Inferior parietal cortex (tissue), 1 donor: Measurements from ENCODE around the gene RASSF5.

Experiments used
- DNase-seq: peaks from one replicate; pipeline ENCODE4 v3.0.0-alpha.2; 2016; ENCODE audit errors: extremely low spot score

The RASSF5 gene

DNA sequence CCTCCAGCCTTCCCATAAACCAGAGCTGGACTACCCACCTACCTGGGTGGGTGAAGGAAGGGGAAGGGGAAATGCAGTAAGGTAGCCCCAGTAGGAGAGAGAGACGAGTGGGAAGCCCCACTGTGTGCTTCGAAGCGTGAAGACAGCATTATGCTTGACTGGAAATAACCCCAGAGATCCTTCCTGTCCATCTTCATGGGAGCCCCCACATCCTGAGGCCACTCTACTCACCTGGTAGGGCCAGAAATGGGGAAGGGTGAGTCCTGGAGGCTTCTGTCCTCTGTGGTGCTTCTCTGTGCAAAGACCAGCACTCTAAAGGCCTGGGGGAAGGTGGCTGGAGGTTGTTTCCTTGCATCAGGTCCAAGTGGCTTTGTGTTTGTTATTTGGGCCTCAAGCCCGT, 10.0 kb upstream of the RASSF5 start:
- no peak for DNase-seq

DNA sequence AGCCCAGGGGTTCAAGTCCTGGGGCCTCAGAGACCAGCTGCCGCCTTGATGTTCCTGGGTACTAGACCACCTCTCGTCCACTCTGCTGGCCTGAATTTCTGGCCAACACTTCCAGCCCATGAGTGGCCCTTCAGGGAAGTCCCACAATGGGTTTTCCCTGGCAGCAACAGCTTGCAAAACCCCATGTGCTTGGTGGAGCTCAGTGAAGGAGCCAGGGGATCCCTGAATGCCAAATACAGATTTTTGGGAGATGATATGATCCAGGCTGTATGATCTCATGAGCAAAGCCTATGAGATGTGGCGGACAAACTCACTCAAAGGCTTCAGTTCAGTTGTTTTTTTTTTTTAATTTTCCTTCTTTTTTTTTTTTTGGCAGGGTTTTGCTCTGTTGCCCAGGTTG, 9.6 kb upstream of the RASSF5 start:
- no peak for DNase-seq

DNA sequence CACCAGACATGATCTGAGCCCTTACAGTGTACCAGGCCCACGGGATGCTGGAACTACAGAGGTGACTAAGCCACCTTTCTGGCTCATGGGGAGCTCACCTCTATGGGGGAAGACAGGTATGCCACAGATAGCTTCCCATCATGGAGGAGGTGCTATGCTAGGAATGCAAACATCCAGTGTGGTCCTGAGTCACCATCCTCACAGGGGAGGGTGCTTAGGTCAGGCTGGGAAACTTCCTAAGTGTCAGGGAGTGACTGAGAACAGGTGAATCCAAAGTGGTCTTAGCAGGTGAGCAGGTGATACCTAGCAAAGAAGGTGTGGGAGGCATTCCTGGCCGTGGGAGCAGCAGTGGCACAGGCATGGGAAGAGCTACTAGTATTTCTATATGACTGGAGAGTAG, 8.6 kb upstream of the RASSF5 start:
- DNase-seq = no peak

DNA sequence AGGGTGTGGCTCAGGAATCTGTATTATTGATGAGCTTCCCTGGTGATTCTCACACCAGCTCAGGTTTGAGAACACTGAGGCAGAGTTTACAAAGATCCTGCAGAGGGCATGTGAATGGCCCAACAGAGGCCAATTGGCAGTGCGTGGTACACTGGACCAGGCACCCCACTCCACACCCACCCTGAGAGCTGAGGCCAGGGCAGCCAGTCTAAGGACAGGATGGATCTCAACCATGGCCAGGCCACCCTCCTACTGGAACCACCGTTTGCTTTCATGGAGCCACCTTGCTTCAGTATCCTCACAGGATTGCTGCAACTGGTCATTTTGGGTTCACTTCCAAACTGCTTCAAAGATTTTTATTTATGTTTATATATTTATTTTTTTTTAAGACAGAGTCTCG, 7.3 kb upstream of the RASSF5 start:
- no peak for DNase-seq

DNA sequence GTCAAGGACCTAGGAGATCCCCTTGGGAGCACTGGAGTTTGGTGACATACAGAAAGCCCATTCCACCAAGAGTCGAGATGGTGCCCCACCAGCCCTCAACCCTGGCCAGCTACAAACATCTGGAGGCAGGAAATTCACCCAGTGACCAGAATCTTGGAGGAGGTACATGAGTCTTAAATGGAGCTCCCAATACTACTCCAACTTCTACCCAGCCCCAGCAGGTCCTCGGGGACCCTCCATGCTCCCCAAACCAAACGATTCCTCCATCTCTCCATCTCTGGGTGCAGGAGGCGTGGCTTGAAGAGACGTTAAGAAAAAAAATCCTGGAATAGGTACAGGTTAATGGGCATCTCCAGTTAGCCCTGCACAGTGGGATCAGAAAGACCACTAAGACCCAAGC, 5.5 kb upstream of the RASSF5 start:
- no peak for DNase-seq

DNA sequence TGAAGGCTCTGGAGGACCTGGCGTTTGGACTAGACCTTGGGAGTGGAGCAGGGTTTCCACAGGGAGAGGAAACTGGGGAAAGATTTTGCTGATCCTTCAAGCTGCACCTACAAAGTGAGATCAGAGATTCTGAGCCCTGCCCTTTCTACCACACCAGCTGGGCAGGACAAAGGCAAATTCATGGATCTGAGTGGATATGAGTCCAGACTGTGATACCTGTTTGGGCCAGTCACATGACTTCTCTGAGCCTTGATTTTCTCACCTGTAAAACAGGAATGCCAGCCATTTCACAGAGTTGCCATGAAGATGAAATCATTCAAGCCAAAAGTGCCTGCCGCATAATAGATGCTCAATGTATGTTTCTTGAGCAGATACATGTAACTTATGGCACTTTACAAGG, 4.9 kb upstream of the RASSF5 start:
- DNase-seq = no peak

DNA sequence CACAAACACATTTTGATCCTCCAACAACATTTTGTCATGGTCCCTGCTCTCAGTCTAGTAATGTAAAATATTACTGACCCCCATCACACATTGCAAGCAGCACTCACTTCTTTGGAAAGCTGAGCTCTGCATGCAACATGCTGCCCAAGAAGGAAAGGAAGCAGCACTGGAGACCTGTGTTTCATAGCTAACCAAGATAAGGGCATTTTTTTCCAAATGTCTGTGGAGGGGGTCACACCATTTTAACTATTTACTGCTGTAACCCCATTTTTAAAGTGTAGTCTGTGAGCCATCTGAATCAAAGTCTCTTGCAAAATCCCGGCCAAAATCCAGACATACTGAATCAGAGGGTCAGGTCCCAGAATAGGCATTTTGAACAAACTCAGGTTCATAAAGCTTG, 4.5 kb upstream of the RASSF5 start:
- DNase-seq = no peak

DNA sequence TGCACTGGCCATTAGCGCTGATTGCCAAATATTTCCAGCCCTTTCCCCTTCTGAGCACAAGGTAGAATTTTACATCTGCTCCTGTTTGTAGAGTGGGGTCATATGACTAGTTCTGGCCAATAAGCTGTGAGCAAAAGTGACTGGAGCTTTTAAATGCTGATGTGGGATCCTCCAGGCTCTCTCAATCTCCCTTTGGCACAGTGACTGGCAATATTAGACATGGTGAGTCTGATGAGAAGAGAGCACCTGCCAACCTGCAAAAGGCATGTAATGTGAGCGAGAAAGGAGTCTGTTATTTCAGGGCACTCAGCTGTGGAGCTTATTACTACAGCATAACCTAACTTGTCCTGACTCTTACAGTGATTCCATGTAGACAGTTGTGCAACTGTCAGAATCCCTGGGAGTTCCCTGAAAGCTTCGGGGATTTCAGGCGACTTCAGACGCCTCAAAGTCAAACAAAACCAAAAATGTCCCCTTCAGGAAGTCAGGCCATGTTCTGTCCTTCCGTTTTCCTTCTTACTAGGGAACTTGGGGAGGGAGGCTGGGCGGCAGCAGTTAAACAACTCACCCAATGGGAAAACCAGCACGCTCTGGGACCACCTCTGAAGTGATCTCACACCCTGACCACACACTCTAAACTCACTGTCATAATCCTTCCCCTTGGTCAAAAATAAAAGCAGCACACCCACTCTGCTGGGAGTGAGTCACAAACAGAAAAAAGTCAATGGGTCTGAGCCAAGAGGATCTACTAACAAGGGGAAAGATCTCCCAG, 3.6 kb upstream of the RASSF5 start:
- peak; percentile 75 for DNase-seq

DNA sequence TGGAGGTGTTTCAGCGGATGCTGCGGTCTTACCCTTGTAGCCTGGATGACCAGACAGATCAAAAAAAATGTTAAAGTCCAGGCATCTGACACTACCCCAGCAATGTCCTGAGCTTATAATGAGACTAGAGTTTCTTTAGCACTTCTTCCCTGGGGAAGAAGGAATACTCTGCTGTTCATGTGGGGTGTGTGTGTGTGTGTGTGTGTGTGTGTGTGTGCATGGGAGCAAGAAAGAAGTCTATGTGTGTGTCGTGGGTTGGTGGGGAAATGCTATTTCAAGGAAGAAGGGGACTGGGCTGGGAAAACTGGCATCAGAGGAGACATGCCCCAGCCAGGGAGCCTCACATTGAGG, 3.0 kb upstream of the RASSF5 start:
- no peak for DNase-seq

DNA sequence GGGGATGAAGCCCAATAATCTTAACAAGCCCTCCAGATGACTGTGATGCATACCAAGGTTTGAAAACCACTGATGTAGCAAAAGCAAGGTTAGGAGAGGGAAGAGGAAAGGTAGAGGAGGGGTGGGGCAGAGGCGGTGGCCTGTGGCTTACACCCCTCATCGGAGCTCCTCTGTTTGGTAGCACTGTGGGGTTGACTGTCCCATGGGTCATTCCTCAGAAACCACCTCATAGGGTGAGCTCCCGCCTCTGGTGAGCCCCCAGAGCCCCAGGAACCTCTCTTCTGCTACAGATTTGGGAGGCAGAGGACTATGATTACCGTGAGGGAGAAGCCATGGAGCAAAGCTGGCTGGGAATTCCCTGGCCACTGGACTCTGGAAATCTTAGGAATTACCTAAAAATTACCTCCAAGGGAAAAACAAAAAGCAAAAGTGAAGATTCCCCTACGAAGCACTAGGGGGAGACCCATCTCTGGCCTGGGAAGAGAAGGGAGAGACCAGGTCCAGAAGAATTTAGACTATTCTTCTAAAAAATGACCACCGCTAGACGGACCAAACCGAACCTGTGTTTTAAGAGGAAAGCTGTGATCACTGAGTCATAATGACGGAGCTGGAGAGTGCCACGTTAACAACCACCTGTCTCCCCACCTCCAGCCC, 1.5 kb upstream of the RASSF5 start:
- peak; percentile 33 for DNase-seq

DNA sequence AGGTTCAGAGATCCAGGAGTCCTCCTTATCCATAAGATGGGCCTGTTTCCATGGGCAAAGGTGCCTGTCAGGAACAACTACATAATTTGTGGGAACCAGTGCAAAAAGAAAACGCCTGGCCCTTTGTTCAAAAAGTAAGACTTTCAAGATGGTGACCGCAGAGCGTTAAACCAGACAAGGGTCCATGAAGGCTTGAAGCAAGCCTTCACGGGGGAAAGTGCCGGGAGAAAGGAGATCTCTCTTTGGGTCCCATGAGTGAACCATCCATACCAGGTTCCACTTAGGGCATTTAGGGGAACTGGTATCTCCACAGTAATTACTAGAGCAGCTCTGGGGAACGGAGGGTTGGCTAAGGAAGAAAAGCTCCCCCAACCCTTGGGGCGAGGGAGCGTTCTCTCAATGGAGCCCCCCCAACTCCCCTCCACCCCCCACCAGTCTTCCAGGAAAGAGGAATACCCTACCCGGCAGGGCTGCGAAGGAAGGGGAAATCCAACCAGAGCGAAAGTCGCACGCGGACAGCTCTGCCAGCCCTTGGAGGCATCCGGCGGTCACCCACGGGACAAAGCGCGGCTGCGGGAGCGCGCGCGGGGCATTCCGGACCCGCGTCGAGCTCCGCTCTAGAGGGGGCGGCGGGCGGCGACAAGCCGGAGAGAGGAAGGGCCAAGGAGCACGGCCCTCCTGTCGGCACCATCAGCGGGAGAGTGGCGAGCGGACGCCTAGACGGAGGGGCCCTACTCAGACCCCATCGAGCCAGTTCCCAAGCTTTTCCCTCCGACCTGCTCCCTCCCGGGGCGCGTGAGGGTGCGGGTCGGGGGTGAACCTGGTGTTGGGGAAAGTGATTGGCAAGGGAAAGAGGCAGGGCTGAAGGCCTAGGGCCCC, 687 bp upstream of the RASSF5 start:
- DNase-seq = no peak

DNA sequence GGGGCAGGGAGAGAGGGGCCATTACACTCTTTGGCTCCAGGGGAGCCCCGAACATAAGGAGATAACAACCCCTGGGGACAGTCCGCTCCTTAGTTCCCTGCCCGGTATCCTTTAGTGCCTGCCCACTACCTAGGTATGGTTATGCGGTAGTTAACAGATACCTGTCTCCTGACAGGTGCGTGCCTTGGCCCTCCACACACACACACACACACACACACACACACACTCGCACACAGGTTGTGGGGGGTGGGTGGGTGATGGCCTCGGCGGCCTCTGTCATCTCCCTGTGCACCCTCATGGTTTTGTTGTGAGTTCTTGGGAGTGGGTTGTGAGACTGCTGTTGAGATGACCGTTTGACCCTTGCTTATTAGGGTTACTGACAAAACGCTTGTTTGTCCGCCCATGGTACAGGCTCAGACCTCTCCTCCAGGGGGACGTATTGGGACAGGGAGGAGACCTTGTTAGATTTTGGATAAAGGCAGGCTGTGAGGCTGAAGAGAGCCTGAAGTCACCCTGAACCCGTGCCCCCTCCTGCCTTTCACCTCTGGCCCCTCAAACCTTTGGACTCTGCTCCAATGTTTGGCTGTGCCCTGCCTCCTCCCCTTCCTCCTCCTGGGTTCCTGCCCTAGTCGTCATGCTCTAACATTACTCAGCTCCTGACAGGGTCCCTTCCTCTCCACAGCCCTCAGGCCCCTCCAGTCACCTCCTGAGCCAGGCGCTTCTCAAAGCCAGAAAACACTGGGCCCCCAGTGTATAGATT, 979 bp downstream of the RASSF5 start:
- no peak for DNase-seq

DNA sequence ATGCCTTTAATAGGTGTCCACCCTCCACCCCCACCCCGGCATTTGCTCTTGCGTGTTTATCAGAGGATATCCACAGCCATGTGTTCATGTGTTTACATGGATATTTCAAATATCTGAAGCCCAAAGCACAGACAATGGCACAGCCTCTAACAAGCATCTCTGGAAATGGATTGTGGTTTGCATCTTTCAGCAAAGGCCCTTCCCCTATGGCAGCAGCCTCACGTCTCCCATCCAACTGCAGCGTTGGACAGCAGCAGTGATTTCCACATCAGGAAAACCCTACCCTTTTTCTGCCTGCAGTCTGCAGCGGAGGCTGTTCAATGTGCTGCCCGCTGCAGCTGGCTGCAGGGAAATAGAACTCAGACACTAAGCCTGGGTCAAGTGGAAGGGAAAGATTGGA, 1.6 kb downstream of the RASSF5 start:
- DNase-seq = no peak

DNA sequence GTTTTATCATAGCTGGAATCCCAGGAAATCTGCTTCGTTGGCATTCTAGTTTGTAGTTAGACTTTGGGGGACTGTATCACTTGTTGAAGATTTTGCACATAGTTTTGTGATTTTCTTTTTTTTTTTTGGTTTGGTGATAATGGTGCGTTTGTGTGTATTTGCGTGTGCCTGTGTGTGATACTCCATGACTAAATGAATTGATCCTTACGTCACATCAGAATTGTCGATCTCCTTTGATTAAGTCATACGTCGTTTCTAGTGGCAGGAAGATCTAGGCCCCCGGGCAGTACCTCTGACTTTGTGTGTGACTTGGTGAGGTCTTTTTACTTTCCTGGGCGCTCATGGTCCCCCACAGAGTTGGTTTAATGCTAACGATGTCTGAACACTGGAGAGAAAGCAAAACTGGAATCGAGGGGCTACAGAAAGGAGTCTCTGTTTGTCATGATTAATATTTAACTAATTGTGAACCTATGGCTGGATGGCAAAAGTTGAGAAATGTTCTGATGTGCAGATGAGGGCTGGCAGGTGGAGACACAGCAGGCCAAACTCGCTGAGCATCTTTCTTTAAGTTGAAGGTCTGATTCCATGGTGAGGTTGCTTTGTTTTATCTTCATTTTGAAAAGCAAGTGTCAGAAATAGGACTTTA, 2.4 kb downstream of the RASSF5 start:
- DNase-seq = no peak

DNA sequence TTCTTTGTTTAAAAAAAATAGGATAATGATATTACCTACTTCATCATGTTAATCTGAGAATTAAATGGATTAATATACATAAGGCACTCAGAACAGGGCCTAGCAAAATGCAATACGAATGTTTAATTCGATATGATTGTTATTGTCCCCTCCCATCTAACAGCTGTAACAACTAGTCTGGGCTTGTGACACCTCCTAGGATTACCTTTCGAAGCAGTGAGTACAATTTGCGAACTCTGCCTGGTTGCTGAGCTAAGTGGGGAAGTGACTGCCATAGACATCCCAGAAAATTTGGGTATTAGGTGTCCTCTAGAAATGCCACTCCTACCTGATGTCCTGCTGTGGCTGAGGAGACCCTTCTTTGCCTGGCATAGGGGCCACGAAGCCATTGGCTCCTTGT, 3.0 kb downstream of the RASSF5 start:
- DNase-seq = no peak

DNA sequence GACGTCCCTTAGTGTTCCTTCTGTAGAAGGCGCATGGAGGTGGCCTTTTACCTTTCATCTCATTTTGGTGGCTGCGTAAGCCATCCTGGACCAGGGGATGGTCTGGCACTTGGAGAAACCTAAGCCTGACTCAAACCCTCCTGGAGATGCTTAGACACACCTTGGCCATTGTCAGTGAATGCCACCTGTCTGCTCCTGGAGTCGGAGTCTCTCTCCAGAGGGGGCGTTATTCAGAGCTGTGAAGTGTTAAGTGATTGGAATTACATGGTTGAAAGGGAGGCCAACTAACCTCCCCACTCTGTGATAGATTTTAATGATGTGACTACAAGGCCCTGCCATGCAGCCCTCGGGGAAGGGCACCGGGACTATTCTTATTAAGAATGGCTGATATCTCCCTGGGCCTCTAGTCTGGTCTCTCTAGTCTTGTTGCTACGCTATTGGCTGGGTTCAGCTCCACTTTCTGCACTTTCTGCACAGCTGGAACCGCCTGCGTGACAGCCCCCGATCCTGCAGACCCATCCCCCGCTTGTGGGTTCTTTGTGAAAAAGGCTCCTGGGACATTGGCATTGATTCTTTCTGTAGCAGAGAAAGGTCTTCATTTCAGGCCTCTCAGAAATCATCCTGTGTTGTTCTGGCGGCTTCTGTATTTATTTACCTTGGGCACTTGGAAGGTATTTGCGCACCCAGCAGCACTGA, 4.2 kb downstream of the RASSF5 start:
- no peak for DNase-seq

DNA sequence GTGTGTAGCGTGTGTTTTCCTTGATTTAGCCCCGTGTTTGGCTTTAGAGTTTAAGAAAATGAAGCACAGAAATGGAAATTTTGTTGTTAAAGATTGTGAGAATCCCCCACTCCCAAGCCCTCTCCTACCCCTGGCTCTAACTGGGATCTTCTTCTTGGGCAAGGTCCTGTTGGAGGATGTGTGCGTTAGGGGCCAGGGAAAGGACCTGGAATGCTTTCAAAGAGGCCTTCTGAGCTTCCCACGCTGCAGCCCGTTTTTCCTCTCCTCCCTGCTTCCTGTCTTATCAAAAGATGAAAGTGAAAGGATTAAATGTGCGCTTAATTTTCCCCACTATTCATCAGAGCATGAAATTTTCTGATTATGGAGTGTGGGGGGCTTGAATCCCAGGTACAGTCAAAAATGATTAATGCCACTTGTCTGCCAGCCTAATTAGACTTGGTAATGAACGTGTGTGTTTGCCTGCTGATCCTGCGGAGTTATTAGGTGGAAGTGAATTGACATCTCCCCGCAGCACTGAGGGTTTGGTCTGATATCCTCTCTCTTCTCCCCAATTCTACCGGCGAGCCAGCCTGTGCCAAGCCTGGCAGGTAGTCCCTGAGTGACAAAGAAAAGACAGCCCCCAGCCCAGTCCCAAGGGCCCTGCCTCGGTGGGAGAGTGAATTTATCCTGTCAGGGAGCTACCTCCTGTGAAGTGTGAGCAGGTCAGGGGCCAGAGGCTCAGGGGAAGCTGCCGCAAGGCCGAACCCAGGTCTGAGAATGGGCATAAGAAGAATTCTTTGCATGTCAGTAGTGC, 4.9 kb downstream of the RASSF5 start:
- no peak for DNase-seq

DNA sequence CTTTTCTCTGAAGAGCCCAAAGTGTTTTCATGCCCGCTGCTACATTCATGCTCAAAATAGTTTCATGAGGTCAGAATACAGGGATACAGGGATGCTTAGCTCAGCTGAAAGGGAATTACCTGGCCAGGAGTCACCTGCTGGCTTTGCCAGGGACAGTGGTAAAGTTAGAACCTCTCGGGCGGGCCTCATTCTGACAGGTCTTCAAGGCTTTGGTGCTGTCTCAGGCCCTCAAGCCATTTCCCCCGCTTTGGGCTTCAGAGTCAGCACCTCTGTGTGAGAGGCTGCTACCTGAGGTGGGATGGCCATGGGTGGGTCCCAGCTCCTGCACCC, 5.5 kb downstream of the RASSF5 start:
- no peak for DNase-seq

DNA sequence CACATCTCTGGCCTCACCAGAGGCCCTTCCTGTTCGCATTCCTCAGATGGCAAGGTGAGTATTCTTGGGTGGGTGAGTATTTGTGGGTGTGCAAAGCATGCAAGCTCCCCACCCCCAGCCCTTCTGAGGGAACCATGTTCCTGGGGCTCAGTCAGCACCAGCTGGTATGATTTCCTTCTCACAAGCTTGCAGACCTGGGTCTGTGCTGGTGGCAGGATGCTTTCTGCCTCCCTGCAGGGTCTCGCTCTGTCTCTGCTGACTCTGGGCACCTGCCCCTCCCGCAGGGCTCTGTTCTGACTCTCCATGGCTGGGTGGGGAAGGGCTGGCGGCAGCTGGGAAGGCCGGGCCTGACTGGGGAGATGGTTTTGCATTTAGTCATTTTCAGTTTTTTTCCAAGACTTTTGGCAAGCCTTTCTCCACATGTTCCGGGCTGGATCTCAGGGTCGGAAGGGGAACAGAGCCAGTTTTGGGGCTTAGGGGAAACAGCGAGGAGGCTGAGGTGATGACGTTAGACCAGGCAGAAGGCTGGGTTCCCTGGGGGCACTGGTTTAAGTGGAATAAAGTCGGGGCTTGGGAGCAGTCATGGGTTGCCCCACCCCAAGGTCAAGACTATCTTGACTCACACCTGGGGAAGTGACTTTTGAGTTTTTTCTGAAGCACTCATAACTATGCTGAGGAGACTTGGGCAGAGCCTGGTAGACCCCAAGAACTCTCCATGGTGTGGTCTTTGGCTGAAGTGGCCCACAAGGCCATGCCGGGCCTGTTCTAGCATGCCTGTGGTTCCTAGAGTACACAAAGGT, 6.2 kb downstream of the RASSF5 start:
- no peak for DNase-seq
